Transverse colon (tissue), 4 donors: ENCODE measurements around the gene PCDH8. TPM values are rescaled to one million over a fixed set of nuclear protein-coding genes. Genes with fewer than 3 reads are reported as not detected.

Experiments
- DNase-seq: peaks from one replicate; pipeline ENCODE4 v3.0.0-alpha.2; 2019
- H3K27ac ChIP-seq, 4 donors: fragments of 200-600 bp; sonication (generic); 2 replicates each; pipeline ENCODE4 v1.5.1; 2016 to 2018; ENCODE audit warnings: inconsistent platforms in 4 of 4
- H3K27me3 ChIP-seq: fragments of 200-600 bp; sonication (generic); 2 replicates; pipeline ENCODE4 v1.5.1; 2017; ENCODE audit warnings: inconsistent platforms
- H3K36me3 ChIP-seq, 4 donors: fragments of 200-600 bp; sonication (generic); 2 replicates each; pipeline ENCODE4 v1.5.1; 2017 to 2019; ENCODE audit warnings: inconsistent platforms in 4 of 4
- H3K4me1 ChIP-seq, 4 donors: fragments of 200-600 bp; sonication (generic); 2 replicates each; pipeline ENCODE4 v1.5.1; 2017 to 2020; ENCODE audit warnings: inconsistent platforms in 4 of 4
- H3K4me3 ChIP-seq, 4 donors: fragments of 200-600 bp; sonication (generic); 1 replicate in 1 of 4; 2 replicates in 3 of 4; pipeline versions ENCODE4 v1.5.1 to v1.6.1; 2017 to 2019; ENCODE audit warnings: inconsistent platforms in 4 of 4
- H3K9me3 ChIP-seq, 2 donors: fragments of 200-600 bp; sonication (generic); 2 replicates each; pipeline ENCODE4 v1.5.1; 2017 to 2019; ENCODE audit warnings: inconsistent platforms in 2 of 2
- CTCF ChIP-seq, 5 experiments: fragments of 200-600 bp in 3 of 5; fragments of 450-650 bp in 2 of 5; sonication (generic) in 3 of 5; IDR thresholded peaks; 1 replicate in 2 of 5; 2 replicates in 3 of 5; pipeline ENCODE4 v1.5.1; 2016 to 2017; ENCODE audit warnings: antibody characterized with exemption in 5 of 5, inconsistent platforms in 3 of 5, mild to moderate bottlenecking in 2 of 5, moderate library complexity in 1 of 5
- EP300 ChIP-seq: sonication (generic); formaldehyde crosslinking; IDR thresholded peaks from one replicate; pipeline ENCODE4 v1.6.1; 2017; ENCODE audit warnings: antibody characterized with exemption, low read depth
- POLR2A ChIP-seq: fragments of 450-650 bp; IDR thresholded peaks from one replicate; pipeline ENCODE4 v1.6.1; 2016; ENCODE audit warnings: antibody characterized with exemption, mild to moderate bottlenecking, moderate library complexity
- POLR2AphosphoS5 ChIP-seq, 3 donors: sonication (generic); formaldehyde crosslinking; IDR thresholded peaks; one replicate each; pipeline ENCODE4 v1.6.1; 2016; ENCODE audit warnings: antibody characterized with exemption in 3 of 3
- WGBS, 2 donors: methylation state at CpG; one replicate each; pipeline ENCODE4 v1.1.5; 2018; ENCODE audit warnings: low coverage in 1 of 2; 5-methylcytosine and 5-hydroxymethylcytosine counted together
- in situ Hi-C, 4 donors: fragments of 200-750 bp; cut with MboI; loops; one replicate each; pipeline versions ENCODE4 v1.15.0 to v1.15.1; 2017; ENCODE audit warnings: low sequenced_read_pairs in 3 of 4, low pct_ligation_motif_present in 1 of 4, low pct_unique_long_range_greater_than_20kb in 1 of 4
- intact Hi-C: fragments of 100-400 bp; cut with DNase I; formaldehyde crosslinking; loops from one replicate; pipeline ENCODE4 v1.15.1; 2023; ENCODE audit warnings: low total_unique reads
- total RNA-seq, 4 donors: library from RNA; depleted of rRNA; stranded (reverse); fragments of >200 nt; gene quantifications; one replicate each; pipeline ENCODE4 v1.1.0, GENCODE V29; 2016

Gene PCDH8
- total RNA-seq, 4 donors from 2014 or later = 1.9 to 4.9 TPM; not detected in 2

DNA sequence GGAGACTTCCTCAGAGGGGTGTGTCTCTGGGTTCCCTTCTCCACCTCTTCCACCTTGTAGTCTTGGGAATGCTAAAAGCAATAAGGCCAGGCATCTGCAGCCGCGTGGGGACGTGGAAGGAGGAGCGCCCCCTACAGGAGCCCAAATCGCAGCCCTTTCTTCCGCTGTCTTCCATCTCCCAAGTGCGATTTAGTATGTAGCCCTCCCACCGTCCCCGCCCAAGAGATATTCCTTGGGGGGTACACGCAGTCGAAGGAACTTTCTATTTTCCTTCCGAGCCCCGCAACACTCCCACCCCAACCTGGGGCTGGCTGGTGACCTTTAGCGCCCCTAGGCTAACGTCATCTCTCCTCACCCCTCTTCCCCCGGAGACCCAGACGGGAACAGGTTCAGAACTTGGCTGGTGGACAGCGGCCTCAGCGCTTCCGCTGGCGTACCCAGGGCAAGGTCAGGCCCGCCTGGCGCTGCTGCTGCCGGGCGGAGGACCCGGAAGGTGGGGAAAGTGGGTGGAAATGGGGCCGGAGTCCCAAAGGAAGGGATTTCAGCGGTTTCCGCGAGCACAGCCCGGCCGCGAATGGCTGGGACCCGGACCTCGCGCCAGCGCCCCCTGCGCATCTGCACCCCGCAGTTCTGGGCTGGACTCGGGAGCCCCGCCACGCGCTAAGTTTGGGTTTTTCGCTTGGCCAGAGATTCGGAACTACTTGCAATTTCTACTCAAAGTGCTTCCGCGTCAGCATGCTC lies 2.1 kb upstream of the PCDH8 start:
- Histone ChIP-seq H3K36me3 (no peaks in the 10 kb centered on the region), H3K4me3 (peak overlapping the region; percentile 47 to 68 (median 60)), H3K9me3 (no peaks in the 10 kb centered on the region), H3K27ac (peak overlapping the region; percentile 43 to 79 (median 59)), H3K4me1 (peaks cover 0 to 31% (median 20%) of the 10 kb centered on the region in 4 donors), H3K27me3 (peaks cover 66% of the 10 kb centered on the region)
- 0 to 5% methylated on average over 9 to 47 of the region's 47 CpGs for WGBS, 2 donors
- in situ Hi-C loops (no loop called here), intact Hi-C loops (no loop called here)
- DNase-seq = peak; percentile 73
- no peak for TF ChIP-seq CTCF (IDR thresholded peaks at IDR 0.05)
- TF ChIP-seq POLR2AphosphoS5 (IDR thresholded peaks at IDR 0.05) = peak in 1 of 3 donors; percentile 14

DNA sequence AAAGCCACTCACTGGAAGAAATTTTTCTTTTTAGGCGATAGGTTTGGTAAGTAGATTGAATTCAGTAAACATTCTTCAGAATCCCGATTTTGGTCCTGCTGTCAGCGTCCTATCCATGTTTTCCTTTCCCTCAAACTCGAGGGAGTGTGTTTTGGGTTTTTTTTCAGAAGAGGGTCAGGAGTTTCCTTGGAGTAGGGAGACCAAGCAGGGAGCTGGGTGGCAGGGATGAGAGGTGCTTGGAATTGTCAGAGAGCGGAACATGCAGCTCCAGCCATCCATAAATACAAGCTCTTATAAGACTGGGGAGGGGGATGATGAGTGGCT lies 1.6 kb upstream of the PCDH8 start:
- H3K4me1 ChIP-seq = peaks cover 0 to 33% (median 20%) of the 10 kb centered on the region in 4 donors
- WGBS, 2 donors = 10 to 23% methylated on average over 5 of the region's 5 CpGs
- intact Hi-C loops (no loop called here), in situ Hi-C loops (no loop called here)
- H3K4me3 ChIP-seq = no peak overlapping the region
- peaks cover 68% of the 10 kb centered on the region for H3K27me3 ChIP-seq
- DNase-seq = no peak
- TF ChIP-seq POLR2AphosphoS5 (IDR thresholded peaks at IDR 0.05) (no peak), EP300 (no peak)
- H3K9me3 ChIP-seq = no peaks in the 10 kb centered on the region
- no peaks in the 10 kb centered on the region for H3K36me3 ChIP-seq
- H3K27ac ChIP-seq = no peak overlapping the region

- in situ Hi-C loops = no loop called here
- Histone ChIP-seq H3K36me3 (no peaks in the 10 kb centered on the region), H3K27me3 (peaks cover 74% of the 10 kb centered on the region), H3K27ac (no peak overlapping the region), H3K4me1 (peaks cover 0 to 33% (median 20%) of the 10 kb centered on the region in 4 donors), H3K4me3 (no peak overlapping the region), H3K9me3 (no peaks in the 10 kb centered on the region)
- 24 to 31% methylated on average over 15 to 24 of the region's 24 CpGs for WGBS, 2 donors
- intact Hi-C loops = no loop called here
- TF ChIP-seq POLR2A = no peak
- TF ChIP-seq EP300 = no peak
- TF ChIP-seq POLR2AphosphoS5 (IDR thresholded peaks at IDR 0.05) = no peak
- TF ChIP-seq CTCF (IDR thresholded peaks at IDR 0.05) = no peak
- DNase-seq = no peak
Observed at GRCh38 chr13:52849291-52850071, 1.0 kb upstream of the PCDH8 start.

DNA sequence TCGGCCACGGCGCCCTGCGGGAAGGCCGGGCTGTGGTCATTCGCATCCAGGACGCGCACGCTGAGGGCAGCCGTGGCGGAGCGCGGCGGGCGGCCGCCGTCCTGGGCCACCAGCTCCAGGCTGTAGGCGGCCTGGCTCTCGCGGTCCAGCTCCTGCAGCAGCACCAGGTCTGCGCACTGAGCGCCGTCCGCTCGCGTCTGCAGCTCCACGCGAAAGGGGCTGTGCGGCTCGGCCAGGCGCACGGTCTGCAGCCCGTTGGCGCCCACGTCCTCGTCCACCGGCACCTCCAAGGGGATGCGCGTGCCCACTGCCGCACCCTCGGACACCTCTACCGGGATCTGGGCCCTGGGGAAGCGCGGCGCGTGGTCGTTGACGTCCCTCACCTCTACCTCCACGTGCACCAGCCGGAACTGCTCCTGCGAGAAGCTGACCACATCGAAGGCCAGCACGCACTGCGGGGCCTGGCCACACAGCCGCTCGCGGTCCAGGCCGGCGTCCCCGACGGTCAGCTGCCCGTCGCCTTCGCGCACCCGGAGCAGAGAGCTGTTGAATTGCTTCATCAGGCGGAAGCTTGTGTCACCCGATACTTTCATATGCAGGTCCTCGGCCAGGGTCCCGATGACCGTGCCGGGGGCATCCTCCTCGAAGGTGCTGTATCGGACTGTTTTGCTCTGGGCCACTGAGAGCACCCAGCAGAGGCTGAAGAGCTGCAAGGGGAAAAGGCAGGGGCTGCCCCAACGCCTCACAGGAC lies 583 bp downstream of the PCDH8 start:
- DNase-seq = no peak
- 39% methylated on average over 33 of the region's 75 CpGs; no CpG with 5 or more reads in 1 of the 2 donors for WGBS, 2 donors
- in situ Hi-C loops = no loop called here
- Histone ChIP-seq H3K4me3 (no peak overlapping the region), H3K27me3 (peaks cover 81% of the 10 kb centered on the region), H3K27ac (no peak overlapping the region), H3K9me3 (no peaks in the 10 kb centered on the region), H3K36me3 (no peaks in the 10 kb centered on the region), H3K4me1 (peaks cover 0 to 33% (median 20%) of the 10 kb centered on the region in 4 donors)
- intact Hi-C loops = no loop called here
- TF ChIP-seq EP300 (no peak), POLR2A (no peak), POLR2AphosphoS5 (IDR thresholded peaks at IDR 0.05) (no peak), CTCF (IDR thresholded peaks at IDR 0.05) (no peak)
